ENCODE results near the gene NLE1. TPM values are rescaled to one million over a fixed set of nuclear protein-coding genes. Genes with fewer than 3 reads are reported as not detected.

Gene NLE1
- total RNA-seq (2022; extraction: Qiagen RNA extraction; ENCODE audit: low read depth), result 26.5 to 40.5 TPM (median 37.2 TPM) in 5 replicates

GRCh38 chr17:35141681-35142466 lies at the start of gene NLE1:
Gene NLE1 (minus strand): TSS chr17:35142303. CDS start chr17:35142275, 28 bp downstream.

GRCh38 chr17:35147375-35147905 lies 5.3 kb upstream of the NLE1 start, which contains the start of gene UNC45B:
Gene UNC45B (plus strand): TSS chr17:35147817. CDS start chr17:35148264, 447 bp downstream.

GRCh38 chr17:35121315-35121714 lies 20.8 kb downstream of the NLE1 start, which contains the start of gene FNDC8:
Gene FNDC8 (plus strand): TSS chr17:35121615. CDS start chr17:35121694, 79 bp downstream.

GRCh38 chr17:35119370-35120165 lies 22.5 kb downstream of the NLE1 start, which contains the start of gene RAD51D:
Gene RAD51D (minus strand): TSS chr17:35119860. CDS start chr17:35119613, 247 bp downstream.

Other genes starting within 250 kb of the NLE1 start
- 0.91 to 1.5 TPM (median 1.3 TPM) in 5 replicates for gene CCT6B, start 180.8 kb downstream of the NLE1 start, total RNA-seq (2022; extraction: Qiagen RNA extraction; ENCODE audit: low read depth)
- gene ZNF830, start 180.8 kb downstream of the NLE1 start, total RNA-seq (2022; extraction: Qiagen RNA extraction; ENCODE audit: low read depth), result 13.2 to 24.7 TPM (median 15.2 TPM) in 5 replicates
- gene LIG3, start 161.8 kb downstream of the NLE1 start, total RNA-seq (2022; extraction: Qiagen RNA extraction; ENCODE audit: low read depth), result 16.6 to 22.2 TPM (median 21.6 TPM) in 5 replicates
- gene RFFL, start 78.6 kb downstream of the NLE1 start, total RNA-seq (2022; extraction: Qiagen RNA extraction; ENCODE audit: low read depth), result 44.3 to 58.0 TPM (median 51.1 TPM) in 5 replicates
- gene RAD51D, start 22.4 kb downstream of the NLE1 start, total RNA-seq (2022; extraction: Qiagen RNA extraction; ENCODE audit: low read depth), result 20.6 to 33.4 TPM (median 27.8 TPM) in 5 replicates
- gene FNDC8, start 20.7 kb downstream of the NLE1 start, total RNA-seq (2022; extraction: Qiagen RNA extraction; ENCODE audit: low read depth), result 0.11 TPM in 1 of 5 replicates, not detected in the others
- not detected in 5 replicates for gene UNC45B, start 5.5 kb upstream of the NLE1 start, total RNA-seq (2022; extraction: Qiagen RNA extraction; ENCODE audit: low read depth)
- not detected in 5 replicates for gene SLC35G3, start 52.1 kb upstream of the NLE1 start, total RNA-seq (2022; extraction: Qiagen RNA extraction; ENCODE audit: low read depth)
- gene SLFN5, start 100.8 kb upstream of the NLE1 start, total RNA-seq (2022; extraction: Qiagen RNA extraction; ENCODE audit: low read depth), result 2.2 to 3.7 TPM (median 2.8 TPM) in 5 replicates
- gene SLFN11, start 231.3 kb upstream of the NLE1 start, total RNA-seq (2022; extraction: Qiagen RNA extraction; ENCODE audit: low read depth), result 5.4 to 6.7 TPM (median 5.6 TPM) in 5 replicates

All from A549 treated with ZK216348 at 1 μM for 4 hours (cell line).